Peyer's patch (tissue), 4 donors: ENCODE measurements around the gene CCDC124. TPM values are rescaled to one million over a fixed set of nuclear protein-coding genes. Genes with fewer than 3 reads are reported as not detected.

Experiments
- DNase-seq, 3 donors: peaks; one replicate each; pipeline ENCODE4 v3.0.0-alpha.2; 2017 to 2019
- H3K27ac ChIP-seq, 4 donors: fragments of 200-600 bp; sonication (generic); one replicate each; pipeline ENCODE4 v1.5.1; 2016 to 2019
- H3K27me3 ChIP-seq, 2 donors: fragments of 200-600 bp; sonication (generic); one replicate each; pipeline ENCODE4 v1.5.1; 2019
- H3K36me3 ChIP-seq, 3 donors: fragments of 200-600 bp; sonication (generic); one replicate each; pipeline ENCODE4 v1.5.1; 2016 to 2019
- H3K4me1 ChIP-seq, 4 donors: fragments of 200-600 bp; sonication (generic); one replicate each; pipeline ENCODE4 v1.5.1; 2016 to 2019
- H3K4me3 ChIP-seq, 4 donors: fragments of 200-600 bp; sonication (generic); 1 replicate in 3 of 4; 2 replicates in 1 of 4; pipeline ENCODE4 v1.5.1; 2016 to 2019; ENCODE audit warnings: mild to moderate bottlenecking in 1 of 4
- H3K9me3 ChIP-seq, 4 donors: fragments of 200-600 bp; sonication (generic); one replicate each; pipeline ENCODE4 v1.5.1; 2016 to 2019; ENCODE audit warnings: mild to moderate bottlenecking in 1 of 4
- CTCF ChIP-seq, 6 experiments: fragments of 450-650 bp in 4 of 6; fragments of 200-600 bp in 2 of 6; sonication (generic) in 1 of 6; IDR thresholded peaks; one replicate each; pipeline ENCODE4 v1.5.1; 2017 to 2019; ENCODE audit warnings: antibody characterized with exemption in 6 of 6, mild to moderate bottlenecking in 3 of 6, moderate library complexity in 1 of 6
- POLR2A ChIP-seq, 2 donors: fragments of 450-650 bp; IDR thresholded peaks; one replicate each; pipeline ENCODE4 v1.5.1; 2017; ENCODE audit warnings: antibody characterized with exemption in 2 of 2, mild to moderate bottlenecking in 2 of 2, moderate library complexity in 2 of 2
- total RNA-seq, 4 donors: library from RNA; depleted of rRNA; stranded (reverse); fragments of >200 nt; gene quantifications; one replicate each; pipeline ENCODE4 v1.1.0, GENCODE V29; 2016

The CCDC124 gene
- total RNA-seq, 4 donors from 2014 or later = 18.9 to 33.0 (median 24.4) TPM

- DNase-seq = no peak
- Histone ChIP-seq H3K9me3 (no peaks in the 10 kb centered on the region), H3K27me3 (no peaks in the 10 kb centered on the region), H3K27ac (no peak overlapping the region), H3K36me3 (no peaks in the 10 kb centered on the region), H3K4me3 (no peak overlapping the region), H3K4me1 (no peaks in the 10 kb centered on the region)
- TF ChIP-seq POLR2A (IDR thresholded peaks at IDR 0.05) = no peak
- no peak for TF ChIP-seq CTCF (IDR thresholded peaks at IDR 0.05)
Measured at GRCh38 chr19:17926044-17926443, 6.8 kb upstream of the CCDC124 start.

GRCh38 chr19:17929056-17929455 lies 3.8 kb upstream of the CCDC124 start:
- no peak for TF ChIP-seq CTCF (IDR thresholded peaks at IDR 0.05)
- no peak for TF ChIP-seq POLR2A (IDR thresholded peaks at IDR 0.05)
- Histone ChIP-seq H3K27ac (no peak overlapping the region), H3K36me3 (no peaks in the 10 kb centered on the region), H3K27me3 (no peaks in the 10 kb centered on the region), H3K4me3 (no peak overlapping the region), H3K9me3 (no peaks in the 10 kb centered on the region), H3K4me1 (peaks cover 0 to 14% (median 9%) of the 10 kb centered on the region in 4 donors)
- DNase-seq = no peak

GRCh38 chr19:17931532-17932191 lies 1.2 kb upstream of the CCDC124 start:
- peak in 1 of 3 donors; percentile 45 for DNase-seq
- H3K27ac ChIP-seq = peak overlapping the region in 1 of 4 donors; percentile 86
- no peak for TF ChIP-seq POLR2A (IDR thresholded peaks at IDR 0.05)
- TF ChIP-seq CTCF (IDR thresholded peaks at IDR 0.05) = no peak

GRCh38 chr19:17933414-17934129 lies 757 bp downstream of the CCDC124 start:
- no peaks in the 10 kb centered on the region for H3K9me3 ChIP-seq
- peak in 1 of 3 donors; percentile 44 for DNase-seq
- peaks cover 0 to 8% (median 0%) of the 10 kb centered on the region in 3 donors for H3K36me3 ChIP-seq
- peak overlapping the region; percentile 63 to 85 (median 76) for H3K4me3 ChIP-seq
- no peaks in the 10 kb centered on the region for H3K27me3 ChIP-seq
- H3K4me1 ChIP-seq = peaks cover 0 to 14% (median 10%) of the 10 kb centered on the region in 4 donors
- TF ChIP-seq CTCF (IDR thresholded peaks at IDR 0.05) (no peak), POLR2A (IDR thresholded peaks at IDR 0.05) (no peak)
- peak overlapping the region; percentile 75 to 87 (median 82) for H3K27ac ChIP-seq

More at GRCh38 chr19:17931532-17932191, 1.2 kb upstream of the CCDC124 start:
- peaks cover 0 to 14% (median 10%) of the 10 kb centered on the region in 4 donors for H3K4me1 ChIP-seq
- H3K9me3 ChIP-seq = no peaks in the 10 kb centered on the region
- peak overlapping the region in 3 of 4 donors; percentile 63 to 85 (median 82) for H3K4me3 ChIP-seq
- no peaks in the 10 kb centered on the region for H3K27me3 ChIP-seq
- H3K36me3 ChIP-seq = peaks cover 0 to 6% (median 0%) of the 10 kb centered on the region in 3 donors

GRCh38 chr19:17936379-17936778 lies 3.6 kb downstream of the CCDC124 start:
- Histone ChIP-seq H3K4me1 (peaks cover 0 to 14% (median 10%) of the 10 kb centered on the region in 4 donors), H3K9me3 (no peaks in the 10 kb centered on the region), H3K4me3 (no peak overlapping the region), H3K36me3 (peaks cover 0 to 18% (median 0%) of the 10 kb centered on the region in 3 donors), H3K27me3 (no peaks in the 10 kb centered on the region), H3K27ac (no peak overlapping the region)
- no peak for DNase-seq
- TF ChIP-seq POLR2A (IDR thresholded peaks at IDR 0.05) (no peak), CTCF (IDR thresholded peaks at IDR 0.05) (no peak)
